Femur (tissue), 1 donor: ENCODE measurements around the gene THEM5.
A peak's percentile ranks its signal among the peaks of the same experiment; 100 is the strongest.

ENCODE experiments used
- DNase-seq: peaks from one replicate; pipeline ENCODE4 v3.0.0-alpha.2; 2017

Gene THEM5

GRCh38 chr1:151839082-151839412 lies 14.5 kb downstream of the THEM5 start:
- DNase-seq: no peak

DNA sequence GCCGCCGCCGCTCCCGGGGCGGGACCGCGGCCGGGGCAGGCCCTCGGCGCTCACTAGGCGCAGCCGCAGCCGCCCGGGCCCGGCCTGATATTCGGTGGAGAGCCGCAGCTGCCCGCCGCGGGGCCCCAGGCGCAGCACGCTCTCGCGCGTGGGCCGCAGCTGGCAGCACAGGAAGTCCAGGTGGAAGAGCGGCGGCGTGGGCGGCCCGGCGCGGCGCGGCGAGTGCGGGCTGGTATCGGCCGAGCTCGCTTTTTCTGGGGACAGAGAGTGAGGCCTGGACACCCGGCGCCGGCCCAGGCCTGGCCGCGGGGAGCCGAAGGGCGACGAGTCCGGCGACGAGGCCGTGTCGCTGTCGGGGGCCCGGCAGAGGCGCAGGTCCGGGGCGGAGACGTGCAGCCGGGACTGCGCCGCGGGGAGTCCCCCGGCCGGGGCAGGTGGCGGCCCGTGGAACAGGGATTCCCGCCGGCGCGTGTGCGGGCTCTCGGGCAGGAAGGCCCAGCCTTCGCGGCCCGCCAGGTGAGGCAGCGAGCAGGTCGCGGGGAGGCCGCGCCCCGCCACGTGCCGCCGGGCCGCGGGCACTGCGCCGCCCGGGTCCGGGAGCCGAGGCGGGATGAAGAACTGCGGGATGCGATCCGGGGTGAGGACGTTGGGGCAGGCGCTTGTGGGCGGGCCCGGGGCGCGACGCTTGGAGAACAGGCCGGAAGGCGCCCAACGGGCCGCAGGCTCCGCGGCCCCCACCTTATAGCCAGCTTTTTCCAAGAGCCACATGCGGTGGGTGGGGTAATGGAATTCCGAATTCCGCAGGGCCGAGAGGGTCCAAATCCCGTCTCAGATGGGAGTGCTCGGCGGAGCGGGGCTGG lies 15.1 kb downstream of the THEM5 start:
- no peak for DNase-seq

GRCh38 chr1:151837884-151838221 lies 15.7 kb downstream of the THEM5 start:
- DNase-seq: no peak

DNA sequence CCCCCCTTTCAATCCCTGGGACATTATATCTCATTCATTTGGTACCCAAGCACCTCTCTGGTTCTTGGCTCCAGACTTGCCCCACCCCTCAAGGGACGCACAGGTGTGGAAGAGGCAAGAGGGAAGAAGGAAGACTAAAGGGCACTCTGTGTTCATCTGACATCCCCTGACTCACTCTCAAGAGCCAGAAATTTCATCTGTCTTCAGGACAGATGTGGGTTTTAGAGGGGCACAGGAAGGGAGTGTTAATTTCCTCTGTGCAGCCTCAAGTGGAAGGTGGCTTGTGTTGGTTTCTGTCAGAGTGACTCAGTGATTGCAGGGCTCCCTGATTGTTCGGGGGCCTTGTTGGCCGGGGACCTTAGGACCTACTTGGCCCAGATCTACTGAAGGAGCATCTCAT lies 16.3 kb downstream of the THEM5 start:
- DNase-seq: no peak

GRCh38 chr1:151835596-151835995 lies 17.9 kb downstream of the THEM5 start:
- no peak for DNase-seq

DNA sequence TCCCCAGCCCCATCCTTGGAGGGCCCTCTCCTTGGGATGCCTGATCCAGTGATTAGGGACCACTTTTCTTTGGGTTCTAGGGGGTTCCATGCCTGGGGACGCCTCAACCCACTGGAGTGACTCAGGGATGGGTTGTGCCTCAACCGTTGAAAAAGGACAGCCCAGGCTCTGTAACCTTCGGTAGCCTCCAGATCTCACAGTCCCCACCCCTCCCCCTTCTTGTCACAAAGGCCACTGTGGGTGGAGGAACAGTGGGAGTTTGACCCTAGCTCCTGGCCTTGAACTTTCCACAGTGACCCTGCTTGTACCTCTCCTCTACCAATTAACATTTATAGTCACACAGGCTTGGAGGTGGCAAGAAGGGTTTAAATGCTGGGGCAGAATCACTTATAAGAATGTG lies 19.3 kb downstream of the THEM5 start:
- no peak for DNase-seq

- DNase-seq: no peak
Measured at GRCh38 chr1:151833172-151833900, 20.2 kb downstream of the THEM5 start.

- peak; percentile 50 for DNase-seq
Measured at GRCh38 chr1:151832318-151832980, 21.1 kb downstream of the THEM5 start.

GRCh38 chr1:151831605-151832004 lies 21.9 kb downstream of the THEM5 start, which contains the start of gene RORC:
RORC (minus strand) TSS chr1:151831802; CDS start chr1:151831764, 38 bp downstream.
- DNase-seq: no peak

DNA sequence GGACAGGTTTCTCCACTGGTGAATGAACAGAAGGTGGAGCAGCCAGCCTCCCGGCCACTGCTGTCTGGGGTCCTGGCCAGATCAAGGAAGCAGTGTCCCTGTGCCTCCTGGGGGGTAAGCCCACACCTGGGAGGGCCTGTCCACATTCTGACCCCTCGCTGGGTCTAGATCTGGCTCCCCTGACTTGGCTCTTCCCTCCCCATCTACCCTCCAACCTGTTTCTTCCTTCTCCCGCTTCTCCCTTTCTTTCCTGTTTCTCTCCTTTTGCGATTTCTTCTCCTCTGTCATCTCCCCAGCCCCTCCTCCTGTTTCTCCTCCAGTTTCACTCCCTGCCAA lies 22.3 kb downstream of the THEM5 start:
- no peak for DNase-seq

- no peak for DNase-seq
Measured at GRCh38 chr1:151830055-151830454, 23.5 kb downstream of the THEM5 start.

GRCh38 chr1:151829352-151830046 lies 24.0 kb downstream of the THEM5 start:
- DNase-seq: no peak

- DNase-seq: peak; percentile 50
Measured at GRCh38 chr1:151828921-151829320, 24.6 kb downstream of the THEM5 start.

- DNase-seq: no peak
Measured at GRCh38 chr1:151827853-151828252, 25.7 kb downstream of the THEM5 start.

DNA sequence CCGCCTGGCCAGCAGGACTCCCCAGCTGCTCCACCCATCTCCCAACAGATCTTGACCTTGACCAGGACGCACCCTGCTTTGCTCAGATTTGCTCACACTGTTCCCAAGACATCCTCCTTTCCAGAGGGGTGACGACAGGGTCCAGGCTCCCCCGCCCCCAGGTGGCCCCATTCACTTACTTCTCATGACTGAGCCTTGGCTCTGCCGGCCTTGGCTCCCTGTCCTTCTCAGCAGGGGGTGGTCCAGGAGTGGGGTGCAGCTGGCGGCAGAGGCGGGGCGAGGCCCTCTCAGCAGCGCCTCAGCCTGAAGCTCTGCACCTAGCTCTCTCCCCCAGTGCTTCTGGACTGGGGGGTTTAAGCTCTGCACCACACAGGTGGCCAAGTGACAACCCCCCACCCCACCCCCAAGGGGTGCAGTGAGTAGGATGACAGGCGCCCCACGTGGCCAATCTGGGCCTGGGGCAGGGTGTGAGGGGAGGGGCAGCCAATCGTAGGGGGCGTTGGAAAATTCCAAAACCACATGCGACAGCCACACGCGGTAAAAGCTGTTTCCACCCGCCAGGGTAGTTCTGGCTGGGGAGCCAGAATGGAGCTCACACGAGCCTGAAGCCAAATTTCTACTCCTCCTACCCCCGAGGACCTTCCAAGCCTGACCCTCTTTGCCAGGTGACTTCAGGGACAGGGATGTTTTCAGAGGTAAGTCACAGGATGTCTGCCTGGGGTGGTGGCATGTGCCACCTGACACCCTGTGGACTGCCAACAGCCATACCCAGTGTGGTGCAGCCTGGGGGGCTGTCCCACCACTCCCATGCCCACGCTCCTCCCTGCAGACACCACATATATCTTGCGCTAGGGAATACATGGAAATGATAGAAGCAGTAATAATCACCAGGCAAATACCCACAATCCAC lies 27.5 kb downstream of the THEM5 start:
- DNase-seq: peak; percentile 46

DNA sequence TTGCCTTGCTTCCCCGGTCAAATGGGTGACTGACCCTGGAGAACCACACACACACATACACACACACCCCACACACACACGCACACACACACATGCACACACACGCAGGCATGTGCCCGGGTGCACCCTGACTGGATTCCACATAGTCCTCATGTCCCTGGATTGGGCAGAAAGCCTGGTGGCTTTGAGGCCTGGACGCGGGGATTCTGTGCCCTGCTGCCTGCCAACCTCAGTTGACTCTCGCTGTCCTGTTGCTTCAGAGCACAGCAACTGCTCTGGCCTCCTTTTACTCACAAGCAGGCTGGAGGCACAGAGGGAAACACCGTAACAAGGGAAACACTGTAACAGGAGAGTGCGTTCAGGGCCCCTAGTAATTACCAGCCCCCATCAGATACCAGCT lies 28.3 kb downstream of the THEM5 start:
- DNase-seq: peak; percentile 38

DNA sequence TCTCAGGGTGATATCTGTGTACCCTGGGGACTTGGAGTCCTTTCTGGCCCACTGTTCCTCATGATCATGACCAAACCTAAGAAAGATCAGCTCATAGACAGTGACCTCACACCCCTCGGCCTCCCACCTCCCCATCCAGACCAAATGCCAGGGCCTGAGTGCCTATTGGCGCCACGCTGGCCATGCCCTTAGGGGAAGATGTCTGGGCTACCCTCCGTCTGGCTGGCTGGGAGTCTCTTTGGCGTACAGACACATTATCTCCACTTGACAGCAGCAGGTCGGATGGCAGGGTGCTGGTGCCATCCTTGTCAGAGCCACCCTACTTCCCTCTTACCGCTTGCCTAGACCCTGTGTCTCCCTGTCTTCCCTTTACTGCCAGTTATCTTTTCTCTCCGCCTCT lies 30.3 kb downstream of the THEM5 start:
- no peak for DNase-seq

DNA sequence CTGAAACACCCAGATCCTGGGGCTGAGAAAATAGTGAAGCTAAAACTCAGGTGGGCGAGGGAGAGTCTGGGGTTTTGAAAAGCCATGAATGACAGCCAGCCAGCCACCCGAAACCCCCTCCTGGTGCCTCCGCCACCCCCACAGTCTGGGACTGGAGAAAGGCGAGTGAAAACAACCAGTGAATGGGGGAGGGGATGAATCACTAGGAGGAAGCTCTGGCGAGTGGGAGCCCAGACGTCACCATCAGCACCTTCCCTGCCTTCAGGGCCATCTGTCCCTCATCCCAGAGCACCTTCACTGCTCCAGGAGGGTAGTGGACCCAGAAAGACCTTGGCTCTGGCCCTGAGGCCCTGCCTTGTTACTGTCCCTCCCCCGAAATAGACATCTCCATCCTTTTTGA lies 31.1 kb downstream of the THEM5 start:
- DNase-seq: no peak

DNA sequence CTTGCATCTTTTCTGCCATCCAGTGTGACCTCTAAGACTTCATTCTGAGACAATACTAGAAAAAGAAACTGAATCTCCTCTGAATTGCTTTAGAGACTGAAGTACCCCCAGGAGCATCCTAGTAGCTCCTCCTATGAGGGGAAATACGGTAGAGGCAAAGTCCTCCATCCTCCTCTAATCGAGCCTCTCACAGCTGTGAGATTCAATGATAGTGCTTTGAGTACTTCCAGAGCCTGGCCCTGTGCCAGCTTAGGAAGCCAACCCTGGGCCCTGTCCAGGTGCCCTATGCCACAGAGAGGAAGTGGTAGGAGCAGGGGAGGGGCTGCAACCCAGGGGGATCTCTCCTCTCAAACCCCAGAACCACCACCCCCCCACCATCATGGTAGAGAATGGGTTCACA lies 32.6 kb downstream of the THEM5 start:
- no peak for DNase-seq

- no peak for DNase-seq
Measured at GRCh38 chr1:151819976-151820623, 33.4 kb downstream of the THEM5 start.

GRCh38 chr1:151819227-151819835 lies 34.2 kb downstream of the THEM5 start:
- DNase-seq: no peak
